Thymus (tissue), 11 donors: ENCODE measurements around the gene SLC22A13. TPM values are rescaled to one million over a fixed set of nuclear protein-coding genes. Genes with fewer than 3 reads are reported as not detected.
"Not testable (repeated sequence)": the region's sequence is repeated elsewhere in the genome, so short reads cannot be mapped to it uniquely, and the experiment has no call there.

Experiments
- DNase-seq, 9 donors: peaks; one replicate each; pipeline ENCODE4 v3.0.0-alpha.2; 2013; ENCODE audit warnings: low spot score in 9 of 9, low read depth in 6 of 9, missing footprints in 1 of 9
- H3K27ac ChIP-seq, 2 donors: one replicate each; pipeline ENCODE4 v1.5.1; 2013; ENCODE audit warnings: control low read depth in 1 of 2, low read depth in 1 of 2, low read length in 1 of 2, mild to moderate bottlenecking in 1 of 2, moderate library complexity in 1 of 2
- H3K27me3 ChIP-seq, 2 donors: one replicate each; pipeline ENCODE4 v1.5.1; 2013; ENCODE audit warnings: low read length in 1 of 2; ENCODE audit not compliant: control insufficient read depth in 2 of 2, insufficient read depth in 1 of 2
- H3K36me3 ChIP-seq, 2 donors: one replicate each; pipeline ENCODE4 v1.5.1; 2013; ENCODE audit warnings: low read length in 1 of 2, mild to moderate bottlenecking in 1 of 2, moderate library complexity in 1 of 2; ENCODE audit not compliant: control insufficient read depth in 2 of 2, insufficient read depth in 2 of 2
- H3K4me1 ChIP-seq, 2 donors: one replicate each; pipeline ENCODE4 v1.5.1; 2013; ENCODE audit warnings: low read length in 2 of 2; ENCODE audit not compliant: control insufficient read depth in 2 of 2, insufficient read depth in 2 of 2
- H3K4me3 ChIP-seq, 2 donors: one replicate each; pipeline ENCODE4 v1.5.1; 2013; ENCODE audit warnings: low read length in 2 of 2, control low read depth in 1 of 2, mild to moderate bottlenecking in 1 of 2
- H3K9me3 ChIP-seq, 2 donors: one replicate each; pipeline ENCODE4 v1.5.1; 2013; ENCODE audit warnings: low read length in 1 of 2, mild to moderate bottlenecking in 1 of 2; ENCODE audit not compliant: control insufficient read depth in 2 of 2, insufficient read depth in 1 of 2
- WGBS: extraction: QIAGEN DNeasy Blood & Tissue Kit; methylation state at CpG from one replicate; pipeline ENCODE4 v1.1.7; 2013; 5-methylcytosine and 5-hydroxymethylcytosine counted together
- polyA plus RNA-seq: library from polyadenylated mRNA; stranded (reverse); fragments of 200-250 nt; gene quantifications from one replicate; pipeline ENCODE4 v1.2.3, GENCODE V29; 2013
- total RNA-seq: library from RNA; stranded (reverse); fragments of 120-200 nt; gene quantifications from one replicate; pipeline ENCODE4 v1.2.4, GENCODE V29; 2013
- donor health status: healthy.

SLC22A13 gene
- total and polyA plus RNA-seq, 2 donors, result 0.07 to 0.09 TPM

- Histone ChIP-seq H3K4me3 (no peak overlapping the region), H3K4me1 (no peaks in the 10 kb centered on the region), H3K36me3 (no peaks in the 10 kb centered on the region), H3K27ac (no peak overlapping the region), H3K9me3 (no peaks in the 10 kb centered on the region), H3K27me3 (no peaks in the 10 kb centered on the region)
- WGBS, result 96% methylated on average over 22 of the region's 22 CpGs
- DNase-seq, result no peak
Observed at GRCh38 chr3:38316356-38317191, 51.0 kb downstream of the SLC22A13 start.

DNA sequence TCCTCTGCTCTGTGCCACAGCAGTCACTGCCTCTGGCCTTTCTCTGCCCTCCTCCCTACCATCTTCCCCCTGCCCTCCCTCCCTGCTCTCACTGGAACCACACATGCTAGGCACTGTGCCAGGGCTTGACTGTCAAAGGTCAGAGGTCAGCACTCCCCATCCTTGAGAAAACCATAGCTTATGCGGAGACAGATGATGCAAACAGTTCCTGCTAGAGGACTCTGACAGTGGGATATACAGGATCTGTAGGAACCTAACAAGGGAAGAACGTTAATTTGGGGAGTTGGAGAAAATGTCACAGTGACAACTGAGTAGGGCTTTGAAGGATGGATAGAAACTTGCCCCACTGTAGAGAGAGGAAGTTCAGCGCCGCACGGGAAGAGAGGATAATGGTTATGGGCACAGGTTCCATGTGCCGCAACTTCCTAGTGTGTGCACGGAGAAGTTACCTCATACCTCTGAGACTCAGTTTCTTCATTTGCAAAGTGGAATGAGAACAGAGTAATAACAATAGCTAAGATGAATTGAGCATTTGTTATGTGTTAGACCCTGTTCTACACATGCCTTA, 51.7 kb downstream of the SLC22A13 start:
- DNase-seq, result no peak
- Histone ChIP-seq H3K4me3 (no peak overlapping the region), H3K27ac (no peak overlapping the region), H3K9me3 (no peaks in the 10 kb centered on the region), H3K36me3 (no peaks in the 10 kb centered on the region), H3K27me3 (no peaks in the 10 kb centered on the region), H3K4me1 (no peaks in the 10 kb centered on the region)
- 95% methylated on average over 7 of the region's 7 CpGs for WGBS

- no peaks in the 10 kb centered on the region for H3K9me3 ChIP-seq
- no peaks in the 10 kb centered on the region for H3K36me3 ChIP-seq
- DNase-seq, result no peak
- no peaks in the 10 kb centered on the region for H3K4me1 ChIP-seq
- H3K27me3 ChIP-seq, result no peaks in the 10 kb centered on the region
- H3K27ac ChIP-seq, result no peak overlapping the region
- 97% methylated on average over 8 of the region's 8 CpGs for WGBS
- no peak overlapping the region for H3K4me3 ChIP-seq
Observed at GRCh38 chr3:38318766-38319671, 53.4 kb downstream of the SLC22A13 start.

- H3K9me3 ChIP-seq, H3K4me1 ChIP-seq, DNase-seq, H3K27ac ChIP-seq, H3K27me3 ChIP-seq, H3K36me3 ChIP-seq, H3K4me3 ChIP-seq: not testable (repeated sequence)
- 96% methylated on average over 4 of the region's 4 CpGs for WGBS
Observed at GRCh38 chr3:38320638-38321037, 55.0 kb downstream of the SLC22A13 start.

- DNase-seq, result no peak
- Histone ChIP-seq H3K4me1 (no peaks in the 10 kb centered on the region), H3K36me3 (no peaks in the 10 kb centered on the region), H3K4me3 (no peak overlapping the region), H3K9me3 (no peaks in the 10 kb centered on the region), H3K27ac (no peak overlapping the region), H3K27me3 (no peaks in the 10 kb centered on the region)
- WGBS, result 98% methylated on average over 1 of the region's 1 CpG
Observed at GRCh38 chr3:38323060-38323459, 57.4 kb downstream of the SLC22A13 start.

- no peaks in the 10 kb centered on the region for H3K4me1 ChIP-seq
- H3K36me3 ChIP-seq, result no peaks in the 10 kb centered on the region
- H3K9me3 ChIP-seq, result no peaks in the 10 kb centered on the region
- no peak overlapping the region for H3K27ac ChIP-seq
- WGBS, result 92% methylated on average over 2 of the region's 2 CpGs
- no peaks in the 10 kb centered on the region for H3K27me3 ChIP-seq
- H3K4me3 ChIP-seq, result no peak overlapping the region
- DNase-seq, result no peak
Observed at GRCh38 chr3:38325256-38325655, 59.6 kb downstream of the SLC22A13 start.

DNA sequence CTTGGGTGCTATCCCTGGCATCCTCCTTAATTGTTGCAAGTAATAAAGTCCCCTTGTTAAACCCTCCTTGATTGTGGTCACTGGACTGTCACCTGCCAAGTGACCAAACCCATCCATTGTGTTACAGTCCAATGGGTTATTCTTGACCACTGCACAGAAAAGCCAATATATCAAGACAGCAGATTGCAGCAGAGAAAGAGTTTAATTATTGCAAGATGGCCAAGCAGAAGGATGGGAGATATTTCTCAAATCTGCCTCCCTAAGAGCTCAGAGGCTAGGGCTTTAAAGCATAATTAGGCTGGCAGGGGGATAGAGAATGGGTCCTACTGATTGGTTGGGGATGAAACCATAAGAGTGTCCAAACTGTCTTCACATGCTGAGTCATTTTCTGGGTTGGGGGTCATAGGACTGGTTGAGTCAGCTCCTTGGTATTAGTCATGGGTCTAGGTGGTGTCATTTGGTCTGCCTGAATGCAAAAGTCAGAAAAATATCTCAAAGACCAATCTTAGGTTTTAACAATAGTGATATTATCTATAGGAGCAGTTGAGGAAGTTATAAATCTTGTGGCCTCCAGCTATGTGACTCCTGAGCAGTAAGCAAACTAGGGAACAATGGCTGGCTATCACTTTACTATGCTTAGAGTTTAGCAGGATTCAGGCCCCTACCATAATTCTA, 61.9 kb downstream of the SLC22A13 start:
- Histone ChIP-seq H3K36me3 (no peaks in the 10 kb centered on the region), H3K27ac (no peak overlapping the region), H3K9me3 (no peaks in the 10 kb centered on the region), H3K4me1 (no peaks in the 10 kb centered on the region), H3K27me3 (no peaks in the 10 kb centered on the region), H3K4me3 (no peak overlapping the region)
- no peak for DNase-seq
